Measurements from ENCODE around the gene AANAT. TPM values are rescaled to one million over a fixed set of nuclear protein-coding genes. Genes with fewer than 3 reads are reported as not detected.

The AANAT gene
- total RNA-seq, 1 donor, result not detected

- H3K9me3 ChIP-seq (ENCODE audit: low read depth, low read length), result no peaks in the 10 kb centered on the region
- no peak overlapping the region for H3K4me3 ChIP-seq (ENCODE audit: low read length)
- peaks cover 77% of the 10 kb centered on the region for H3K4me1 ChIP-seq (ENCODE audit: insufficient read depth, low read length)
- H3K27me3 ChIP-seq (ENCODE audit: insufficient read depth, low read length), result no peaks in the 10 kb centered on the region
These were observed 18.2 kb downstream of the AANAT start for GRCh38 chr17:76485569-76485968.

- Histone ChIP-seq H3K27me3 (ENCODE audit: insufficient read depth, low read length) (no peaks in the 10 kb centered on the region), H3K4me1 (ENCODE audit: insufficient read depth, low read length) (peaks cover 77% of the 10 kb centered on the region), H3K9me3 (ENCODE audit: low read depth, low read length) (no peaks in the 10 kb centered on the region), H3K4me3 (ENCODE audit: low read length) (no peak overlapping the region)
These were observed 20.2 kb downstream of the AANAT start for GRCh38 chr17:76487451-76488192.

- Histone ChIP-seq H3K9me3 (ENCODE audit: low read depth, low read length) (no peaks in the 10 kb centered on the region), H3K4me1 (ENCODE audit: insufficient read depth, low read length) (peaks cover 77% of the 10 kb centered on the region), H3K27me3 (ENCODE audit: insufficient read depth, low read length) (no peaks in the 10 kb centered on the region), H3K4me3 (ENCODE audit: low read length) (no peak overlapping the region)
These were observed 22.8 kb downstream of the AANAT start for GRCh38 chr17:76490112-76490710.

- no peaks in the 10 kb centered on the region for H3K9me3 ChIP-seq (ENCODE audit: low read depth, low read length)
- H3K4me1 ChIP-seq (ENCODE audit: insufficient read depth, low read length), result peaks cover 78% of the 10 kb centered on the region
- peak overlapping the region; percentile 27 for H3K4me3 ChIP-seq (ENCODE audit: low read length)
- no peaks in the 10 kb centered on the region for H3K27me3 ChIP-seq (ENCODE audit: insufficient read depth, low read length)
These were observed 24.1 kb downstream of the AANAT start for GRCh38 chr17:76491271-76492122.

- peak overlapping the region; percentile 27 for H3K4me3 ChIP-seq (ENCODE audit: low read length)
- no peaks in the 10 kb centered on the region for H3K9me3 ChIP-seq (ENCODE audit: low read depth, low read length)
- peaks cover 86% of the 10 kb centered on the region for H3K4me1 ChIP-seq (ENCODE audit: insufficient read depth, low read length)
- H3K27me3 ChIP-seq (ENCODE audit: insufficient read depth, low read length), result no peaks in the 10 kb centered on the region
These were observed 25.0 kb downstream of the AANAT start for GRCh38 chr17:76492123-76492988.

GRCh38 chr17:76492989-76493501 is 25.6 kb downstream of the AANAT start:
- peak overlapping the region; percentile 27 for H3K4me3 ChIP-seq (ENCODE audit: low read length)

GRCh38 chr17:76493505-76494167 is 26.2 kb downstream of the AANAT start:
- peaks cover 99% of the 10 kb centered on the region for H3K4me1 ChIP-seq (ENCODE audit: insufficient read depth, low read length)
- no peaks in the 10 kb centered on the region for H3K9me3 ChIP-seq (ENCODE audit: low read depth, low read length)
- no peaks in the 10 kb centered on the region for H3K27me3 ChIP-seq (ENCODE audit: insufficient read depth, low read length)
- no peak overlapping the region for H3K4me3 ChIP-seq (ENCODE audit: low read length)

More at GRCh38 chr17:76492989-76493501, 25.6 kb downstream of the AANAT start:
- no peaks in the 10 kb centered on the region for H3K27me3 ChIP-seq (ENCODE audit: insufficient read depth, low read length)
- H3K9me3 ChIP-seq (ENCODE audit: low read depth, low read length), result no peaks in the 10 kb centered on the region
- H3K4me1 ChIP-seq (ENCODE audit: insufficient read depth, low read length), result peaks cover 93% of the 10 kb centered on the region

- H3K4me1 ChIP-seq (ENCODE audit: insufficient read depth, low read length), result peaks cover 99% of the 10 kb centered on the region
- no peaks in the 10 kb centered on the region for H3K9me3 ChIP-seq (ENCODE audit: low read depth, low read length)
- H3K27me3 ChIP-seq (ENCODE audit: insufficient read depth, low read length), result no peaks in the 10 kb centered on the region
- H3K4me3 ChIP-seq (ENCODE audit: low read length), result no peak overlapping the region
These were observed 28.4 kb downstream of the AANAT start for GRCh38 chr17:76495663-76496400.

GRCh38 chr17:76496464-76496863 is 29.1 kb downstream of the AANAT start:
- Histone ChIP-seq H3K4me3 (ENCODE audit: low read length) (no peak overlapping the region), H3K27me3 (ENCODE audit: insufficient read depth, low read length) (no peaks in the 10 kb centered on the region), H3K4me1 (ENCODE audit: insufficient read depth, low read length) (peaks cover 93% of the 10 kb centered on the region), H3K9me3 (ENCODE audit: low read depth, low read length) (no peaks in the 10 kb centered on the region)

GRCh38 chr17:76497699-76497978 is 30.2 kb downstream of the AANAT start:
- no peaks in the 10 kb centered on the region for H3K9me3 ChIP-seq (ENCODE audit: low read depth, low read length)
- no peaks in the 10 kb centered on the region for H3K27me3 ChIP-seq (ENCODE audit: insufficient read depth, low read length)
- peaks cover 93% of the 10 kb centered on the region for H3K4me1 ChIP-seq (ENCODE audit: insufficient read depth, low read length)
- no peak overlapping the region for H3K4me3 ChIP-seq (ENCODE audit: low read length)

- H3K4me3 ChIP-seq (ENCODE audit: low read length), result peak overlapping the region; percentile 10
- no peaks in the 10 kb centered on the region for H3K9me3 ChIP-seq (ENCODE audit: low read depth, low read length)
- H3K27me3 ChIP-seq (ENCODE audit: insufficient read depth, low read length), result no peaks in the 10 kb centered on the region
- H3K4me1 ChIP-seq (ENCODE audit: insufficient read depth, low read length), result peaks cover 93% of the 10 kb centered on the region
These were observed 30.8 kb downstream of the AANAT start for GRCh38 chr17:76497979-76498875.

- no peaks in the 10 kb centered on the region for H3K9me3 ChIP-seq (ENCODE audit: low read depth, low read length)
- peak overlapping the region; percentile 93 for H3K4me3 ChIP-seq (ENCODE audit: low read length)
- H3K4me1 ChIP-seq (ENCODE audit: insufficient read depth, low read length), result peaks cover 91% of the 10 kb centered on the region
- no peaks in the 10 kb centered on the region for H3K27me3 ChIP-seq (ENCODE audit: insufficient read depth, low read length)
These were observed 31.5 kb downstream of the AANAT start for GRCh38 chr17:76498876-76499251.

- no peaks in the 10 kb centered on the region for H3K9me3 ChIP-seq (ENCODE audit: low read depth, low read length)
- H3K27me3 ChIP-seq (ENCODE audit: insufficient read depth, low read length), result no peaks in the 10 kb centered on the region
- H3K4me1 ChIP-seq (ENCODE audit: insufficient read depth, low read length), result peaks cover 91% of the 10 kb centered on the region
- peak overlapping the region; percentile 93 for H3K4me3 ChIP-seq (ENCODE audit: low read length)
These were observed 31.9 kb downstream of the AANAT start for GRCh38 chr17:76499267-76499667.
